Measurements from ENCODE around the gene PPP1R10. TPM values are rescaled to one million over a fixed set of nuclear protein-coding genes. Genes with fewer than 3 reads are reported as not detected.
"Not testable (repeated sequence)": the region's sequence is repeated elsewhere in the genome, so short reads cannot be mapped to it uniquely, and the experiment has no call there.

Gene PPP1R10
- total RNA-seq: 34.5 and 36.2 TPM in 2 replicates
- 38.2 and 38.6 TPM in 2 replicates for polyA plus RNA-seq

DNA sequence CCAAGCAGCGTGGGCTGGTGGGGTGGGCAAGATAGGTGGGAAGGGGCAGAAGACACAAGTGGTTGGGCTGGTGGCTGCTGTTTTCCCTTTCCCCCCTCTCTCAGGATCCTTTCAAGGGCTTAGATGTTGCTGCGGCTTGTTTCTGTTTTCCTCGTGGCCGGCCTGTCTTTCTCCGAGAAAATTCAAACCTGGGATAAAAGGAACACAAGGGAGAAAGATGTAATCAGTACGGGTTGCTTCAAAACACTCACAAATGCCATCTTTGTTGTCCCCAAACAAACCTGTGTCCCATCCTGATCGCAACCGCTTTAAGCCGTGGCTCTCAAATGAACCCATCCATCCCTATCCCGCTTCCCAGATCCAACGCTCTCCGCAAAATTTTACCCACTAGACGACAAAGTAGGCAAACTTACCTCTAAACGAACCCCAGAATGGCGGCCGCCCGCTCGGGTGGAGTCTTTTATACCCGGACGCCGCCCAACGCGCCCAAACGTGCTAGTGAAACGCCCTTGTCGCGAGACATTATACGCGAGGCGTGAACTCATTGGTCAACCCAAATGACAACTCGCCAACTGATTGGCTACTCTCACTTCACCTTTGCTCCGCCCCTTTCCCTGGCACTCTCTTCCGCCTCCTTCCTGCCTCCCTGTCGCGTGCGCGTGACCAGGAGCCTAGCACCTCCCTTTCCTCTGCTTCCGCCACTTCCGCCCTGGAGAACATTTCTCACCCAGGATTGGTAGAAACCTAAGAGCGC, at the start of gene PPP1R10:
TSS of gene PPP1R10 (minus strand) at position 433 of the 754 bp plus-strand sequence. CDS start 7,299 bp downstream, outside the sequence.
- Histone ChIP-seq H3K4me2 (peak within 1 kb of the TSS; percentile 90), H3K27ac (peak within 1 kb of the TSS; percentile 98), H3K36me3 (replicated peaks; ENCODE audit: insufficient read depth, low read depth) (peaks cover 6% of the 10 kb centered on the region), H3K27me3 (no peaks in the 10 kb centered on the region), H3K9me2 (replicated peaks; ENCODE audit: insufficient read depth) (no peaks in the 10 kb centered on the region), H3K79me2 (peaks cover 37% of the 10 kb centered on the region), H3K4me3 (peak within 1 kb of the TSS; percentile 81), H3K9me3 (ENCODE audit: low read depth) (no peaks in the 10 kb centered on the region), H3K4me1 (ENCODE audit: insufficient read depth) (peaks cover 18% of the 10 kb centered on the region), H4K20me1 (ENCODE audit: insufficient read depth, poor library complexity, severe bottlenecking) (peaks cover 14% of the 10 kb centered on the region), H2AFZ (peak within 1 kb of the TSS; percentile 24)
- WGBS (ENCODE audit: low lambda C conversion rate, missing lambda C conversion rate): under 1% methylated on average over 40 of the region's 40 CpGs
- DNase-seq (ENCODE audit: low spot score): peak; percentile 100
- TF ChIP-seq EZH2 (IDR thresholded peaks at IDR 0.05; ENCODE audit: borderline replicate concordance) (no peak), EZH2phosphoT487 (IDR thresholded peaks at IDR 0.05; ENCODE audit: low read depth, severe bottlenecking, unreplicated experiment) (no peak)
- TF ChIP-seq, protein P1, sequence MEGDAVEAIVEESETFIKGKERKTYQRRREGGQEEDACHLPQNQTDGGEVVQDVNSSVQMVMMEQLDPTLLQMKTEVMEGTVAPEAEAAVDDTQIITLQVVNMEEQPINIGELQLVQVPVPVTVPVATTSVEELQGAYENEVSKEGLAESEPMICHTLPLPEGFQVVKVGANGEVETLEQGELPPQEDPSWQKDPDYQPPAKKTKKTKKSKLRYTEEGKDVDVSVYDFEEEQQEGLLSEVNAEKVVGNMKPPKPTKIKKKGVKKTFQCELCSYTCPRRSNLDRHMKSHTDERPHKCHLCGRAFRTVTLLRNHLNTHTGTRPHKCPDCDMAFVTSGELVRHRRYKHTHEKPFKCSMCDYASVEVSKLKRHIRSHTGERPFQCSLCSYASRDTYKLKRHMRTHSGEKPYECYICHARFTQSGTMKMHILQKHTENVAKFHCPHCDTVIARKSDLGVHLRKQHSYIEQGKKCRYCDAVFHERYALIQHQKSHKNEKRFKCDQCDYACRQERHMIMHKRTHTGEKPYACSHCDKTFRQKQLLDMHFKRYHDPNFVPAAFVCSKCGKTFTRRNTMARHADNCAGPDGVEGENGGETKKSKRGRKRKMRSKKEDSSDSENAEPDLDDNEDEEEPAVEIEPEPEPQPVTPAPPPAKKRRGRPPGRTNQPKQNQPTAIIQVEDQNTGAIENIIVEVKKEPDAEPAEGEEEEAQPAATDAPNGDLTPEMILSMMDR (IDR thresholded peaks at IDR 0.05; ENCODE audit: poor library complexity): no peak

DNA sequence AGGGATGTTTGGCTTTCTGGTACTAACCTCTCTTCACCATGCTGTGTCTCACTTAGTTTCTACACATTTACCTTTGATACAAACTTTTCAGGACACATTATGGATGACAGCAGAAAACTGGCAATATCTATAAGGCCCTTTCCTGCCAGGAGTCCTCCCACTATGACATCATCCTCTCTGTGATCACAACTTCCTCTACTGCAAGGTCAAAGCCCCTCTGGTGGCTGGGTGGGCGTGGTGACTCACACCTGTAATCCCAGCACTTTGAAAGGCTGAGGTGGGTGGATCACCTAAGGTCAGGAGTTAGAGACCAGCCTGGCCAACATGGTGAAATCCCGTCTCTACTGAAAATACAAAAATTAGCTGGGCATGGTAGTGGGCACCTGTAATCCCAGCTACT, 49.3 kb upstream of the PPP1R10 start:
- H3K4me2 ChIP-seq; H3K9me2 ChIP-seq (replicated peaks; ENCODE audit: insufficient read depth); H3K9me3 ChIP-seq (ENCODE audit: low read depth); H3K4me3 ChIP-seq; DNase-seq (ENCODE audit: low spot score); H3K36me3 ChIP-seq (replicated peaks; ENCODE audit: insufficient read depth, low read depth); H2AFZ ChIP-seq; H3K79me2 ChIP-seq; H4K20me1 ChIP-seq (ENCODE audit: insufficient read depth, poor library complexity, severe bottlenecking); H3K27me3 ChIP-seq; H3K4me1 ChIP-seq (ENCODE audit: insufficient read depth); H3K27ac ChIP-seq: not testable (repeated sequence)
- WGBS (ENCODE audit: low lambda C conversion rate, missing lambda C conversion rate): 87% methylated on average over 2 of the region's 2 CpGs

DNA sequence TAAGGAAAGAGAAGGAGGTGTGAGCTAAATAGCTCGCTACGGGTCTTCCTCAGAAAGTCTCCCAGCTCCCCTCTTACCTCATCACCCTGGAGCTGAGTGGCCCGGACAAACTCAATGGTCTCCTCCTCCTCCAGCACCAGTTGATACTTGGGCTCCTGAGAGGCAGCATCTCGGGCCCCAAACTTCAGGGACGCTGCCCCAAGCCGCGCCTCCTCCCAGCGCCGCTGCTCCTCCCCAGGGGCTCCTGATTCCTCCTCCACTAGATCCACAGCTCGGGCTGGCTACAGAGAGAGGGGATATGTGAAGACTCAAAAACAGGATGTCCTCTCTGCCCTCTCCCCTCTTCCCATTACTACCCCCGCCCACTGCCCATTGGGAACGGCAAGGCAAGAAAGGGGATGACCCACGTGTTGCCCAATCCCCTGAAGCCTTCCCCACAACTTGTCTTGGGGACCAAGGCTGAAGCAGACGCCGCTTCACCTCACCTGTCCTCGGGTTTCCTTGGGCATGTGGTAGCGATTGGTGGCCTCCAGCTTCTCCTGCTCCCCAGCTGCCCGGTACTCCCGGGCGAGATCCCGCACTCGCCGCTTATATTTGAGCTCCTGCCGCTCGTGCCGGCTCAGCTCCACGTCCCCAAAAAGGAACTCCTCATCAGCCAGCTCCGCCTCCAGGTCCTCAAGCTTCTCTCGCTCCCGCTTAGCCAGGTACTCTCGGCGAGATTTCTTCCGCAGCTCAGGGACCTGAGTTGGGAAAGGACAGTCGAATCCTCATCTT, 48.1 kb upstream of the PPP1R10 start:
- Histone ChIP-seq H3K4me1 (ENCODE audit: insufficient read depth) (no peaks in the 10 kb centered on the region), H3K27me3 (no peaks in the 10 kb centered on the region), H3K9me3 (ENCODE audit: low read depth) (no peaks in the 10 kb centered on the region), H3K36me3 (replicated peaks; ENCODE audit: insufficient read depth, low read depth) (no peaks in the 10 kb centered on the region), H3K79me2 (no peaks in the 10 kb centered on the region), H3K4me2 (no peak overlapping the region), H3K9me2 (replicated peaks; ENCODE audit: insufficient read depth) (no peaks in the 10 kb centered on the region), H2AFZ (no peak overlapping the region), H3K27ac (no peak overlapping the region), H3K4me3 (no peak overlapping the region), H4K20me1 (ENCODE audit: insufficient read depth, poor library complexity, severe bottlenecking) (no peaks in the 10 kb centered on the region)
- no peak for TF ChIP-seq EZH2 (IDR thresholded peaks at IDR 0.05; ENCODE audit: borderline replicate concordance)
- DNase-seq (ENCODE audit: low spot score): no peak
- WGBS (ENCODE audit: low lambda C conversion rate, missing lambda C conversion rate): 96% methylated on average over 34 of the region's 34 CpGs

DNA sequence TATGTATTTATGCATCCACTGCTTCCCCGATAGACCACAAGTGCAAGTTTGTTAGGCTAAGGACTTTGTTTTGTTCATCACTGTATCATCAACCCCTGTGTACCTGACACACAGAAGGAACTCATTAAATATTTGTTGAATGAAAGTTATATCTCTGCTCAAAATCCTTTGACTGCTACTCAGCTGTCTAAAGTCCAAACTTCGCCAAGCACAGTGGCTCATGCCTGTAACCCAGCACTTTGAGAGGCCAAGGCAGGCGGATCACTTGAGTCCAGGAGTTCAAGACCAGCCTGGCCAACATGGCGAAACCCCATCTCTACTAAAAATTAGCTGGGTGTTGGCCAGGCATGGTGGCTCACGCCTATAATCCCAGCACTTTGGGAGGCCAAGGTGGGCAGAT, 40.9 kb upstream of the PPP1R10 start:
- H3K9me2 ChIP-seq (replicated peaks; ENCODE audit: insufficient read depth); H3K27ac ChIP-seq; H2AFZ ChIP-seq; H3K4me1 ChIP-seq (ENCODE audit: insufficient read depth); H3K36me3 ChIP-seq (replicated peaks; ENCODE audit: insufficient read depth, low read depth); H3K27me3 ChIP-seq; H3K4me2 ChIP-seq; H3K4me3 ChIP-seq; H4K20me1 ChIP-seq (ENCODE audit: insufficient read depth, poor library complexity, severe bottlenecking); DNase-seq (ENCODE audit: low spot score); H3K9me3 ChIP-seq (ENCODE audit: low read depth); H3K79me2 ChIP-seq: not testable (repeated sequence)
- 87% methylated on average over 5 of the region's 5 CpGs for WGBS (ENCODE audit: low lambda C conversion rate, missing lambda C conversion rate)

DNA sequence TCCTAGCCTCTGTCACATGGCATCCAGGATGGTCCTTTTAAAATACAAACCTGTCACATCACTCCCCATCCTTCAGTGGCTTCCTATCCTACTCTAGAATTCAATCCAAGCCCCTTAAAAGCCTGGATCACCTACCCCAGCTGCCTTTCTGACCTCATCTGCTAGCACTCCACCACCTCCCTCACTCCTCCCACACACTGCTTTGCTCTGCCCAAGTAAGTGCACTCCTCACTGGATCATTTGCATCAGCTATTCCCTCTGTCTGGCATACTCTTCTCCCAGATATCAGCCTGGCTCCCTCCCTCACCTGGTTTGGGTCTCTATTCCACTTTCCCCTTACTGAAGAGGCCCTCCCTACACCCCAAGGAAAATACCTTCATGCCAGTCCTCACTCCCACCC, 40.4 kb upstream of the PPP1R10 start:
- Histone ChIP-seq H3K27me3 (no peaks in the 10 kb centered on the region), H3K4me1 (ENCODE audit: insufficient read depth) (no peaks in the 10 kb centered on the region), H3K79me2 (no peaks in the 10 kb centered on the region), H2AFZ (no peak overlapping the region), H3K4me3 (no peak overlapping the region), H3K36me3 (replicated peaks; ENCODE audit: insufficient read depth, low read depth) (peaks cover 5% of the 10 kb centered on the region), H3K9me3 (ENCODE audit: low read depth) (no peaks in the 10 kb centered on the region), H3K4me2 (no peak overlapping the region), H4K20me1 (ENCODE audit: insufficient read depth, poor library complexity, severe bottlenecking) (no peaks in the 10 kb centered on the region), H3K9me2 (replicated peaks; ENCODE audit: insufficient read depth) (no peaks in the 10 kb centered on the region), H3K27ac (no peak overlapping the region)
- DNase-seq (ENCODE audit: low spot score): no peak
- TF ChIP-seq, protein P1 (IDR thresholded peaks at IDR 0.05; ENCODE audit: poor library complexity): no peak
- TF ChIP-seq EZH2phosphoT487 (IDR thresholded peaks at IDR 0.05; ENCODE audit: low read depth, severe bottlenecking, unreplicated experiment) (no peak), EZH2 (IDR thresholded peaks at IDR 0.05; ENCODE audit: borderline replicate concordance) (no peak)

Measured in hepatocyte (in vitro differentiated cells).